Colonic mucosa (tissue), 4 donors: ENCODE results near the gene MEST. TPM values are rescaled to one million over a fixed set of nuclear protein-coding genes. Genes with fewer than 3 reads are reported as not detected.
"Not testable (repeated sequence)": the region's sequence is repeated elsewhere in the genome, so short reads cannot be mapped to it uniquely, and the experiment has no call there.

Experiments
- DNase-seq: peaks from one replicate; pipeline ENCODE4 v3.0.0-alpha.2; 2020
- H3K27ac ChIP-seq: fragments of 200-600 bp; one replicate; pipeline ENCODE4 v1.8.0; 2021
- H3K27me3 ChIP-seq: fragments of 200-600 bp; one replicate; pipeline ENCODE4 v1.8.0; 2021
- H3K36me3 ChIP-seq: fragments of 200-600 bp; one replicate; pipeline ENCODE4 v1.8.0; 2021
- H3K4me1 ChIP-seq: fragments of 200-600 bp; one replicate; pipeline ENCODE4 v1.8.0; 2021; ENCODE audit warnings: mild to moderate bottlenecking
- H3K4me3 ChIP-seq: fragments of 200-600 bp; one replicate; pipeline ENCODE4 v1.8.0; 2021
- H3K9ac ChIP-seq, 2 donors: one replicate each; pipeline ENCODE4 v1.7.0; 2013; ENCODE audit warnings: control low read depth in 2 of 2, low read depth in 2 of 2, low read length in 2 of 2
- H3K9me3 ChIP-seq: fragments of 200-600 bp; one replicate; pipeline ENCODE4 v1.8.0; 2021
- CTCF ChIP-seq: fragments of 200-600 bp; IDR thresholded peaks from one replicate; pipeline ENCODE4 v1.8.0; 2022; ENCODE audit warnings: antibody characterized with exemption, mild to moderate bottlenecking
- intact Hi-C: fragments of 100-400 bp; cut with DNase I; formaldehyde crosslinking; loops from one replicate; pipeline ENCODE4 v1.14.1; 2022
- total RNA-seq, 2 donors: library from RNA; stranded (reverse); fragmentation: NEBNext Ultra II Directional in 1 of 2; extraction: Animal tissue kit (Norgen Biotek cat#: 25700) in 1 of 2; gene quantifications; one replicate each; pipeline ENCODE4 v1.2.1, GENCODE V29; 2021
- donor health status: healthy.
- donor health status: DM: no; HTN: no; CAD: no.
- donor health status: DM: no; HTN: no; CAD: no.

MEST gene
- total RNA-seq, 2 donors from 2014 or later: 28.2 to 48.6 TPM

- no peaks in the 10 kb centered on the region for H3K27me3 ChIP-seq
- H3K9ac ChIP-seq: no peak overlapping the region
- H3K4me1 ChIP-seq: no peaks in the 10 kb centered on the region
- H3K9me3 ChIP-seq: no peaks in the 10 kb centered on the region
- H3K4me3 ChIP-seq: no peak overlapping the region
- DNase-seq: no peak
- no peaks in the 10 kb centered on the region for H3K36me3 ChIP-seq
- TF ChIP-seq CTCF: no peak
- intact Hi-C loops: no loop called here
- H3K27ac ChIP-seq: no peak overlapping the region
Observed at GRCh38 chr7:130515315-130516040, 23.6 kb downstream of the MEST start.

GRCh38 chr7:130521258-130521951 lies 29.5 kb downstream of the MEST start:
- intact Hi-C loops: no loop called here
- TF ChIP-seq CTCF: no peak
- no peaks in the 10 kb centered on the region for H3K36me3 ChIP-seq
- peaks cover 6% of the 10 kb centered on the region for H3K4me1 ChIP-seq
- no peak overlapping the region for H3K9ac ChIP-seq
- no peak overlapping the region for H3K27ac ChIP-seq
- H3K27me3 ChIP-seq: no peaks in the 10 kb centered on the region
- no peak overlapping the region for H3K4me3 ChIP-seq
- H3K9me3 ChIP-seq: no peaks in the 10 kb centered on the region
- no peak for DNase-seq

GRCh38 chr7:130523519-130524125 lies 31.7 kb downstream of the MEST start:
- intact Hi-C loops: not testable (repeated sequence)

GRCh38 chr7:130524628-130525027 lies 32.7 kb downstream of the MEST start:
- Histone ChIP-seq H3K27me3 (no peaks in the 10 kb centered on the region), H3K4me1 (peaks cover 6% of the 10 kb centered on the region), H3K4me3 (no peak overlapping the region), H3K9ac (no peak overlapping the region), H3K36me3 (no peaks in the 10 kb centered on the region), H3K27ac (no peak overlapping the region), H3K9me3 (no peaks in the 10 kb centered on the region)
- DNase-seq: no peak
- intact Hi-C loops: no loop called here
- TF ChIP-seq CTCF: no peak

More at GRCh38 chr7:130523519-130524125, 31.7 kb downstream of the MEST start:
- H3K27ac ChIP-seq, H3K4me3 ChIP-seq, H3K36me3 ChIP-seq, DNase-seq, H3K9ac ChIP-seq, H3K9me3 ChIP-seq, H3K4me1 ChIP-seq, H3K27me3 ChIP-seq: not testable (repeated sequence)

- H3K9me3 ChIP-seq, H3K4me3 ChIP-seq, H3K27me3 ChIP-seq, intact Hi-C loops, H3K36me3 ChIP-seq, H3K4me1 ChIP-seq, H3K27ac ChIP-seq, H3K9ac ChIP-seq, DNase-seq: not testable (repeated sequence)
Observed at GRCh38 chr7:130527752-130528355, 36.0 kb downstream of the MEST start.

- TF ChIP-seq CTCF: no peak
- no peak for DNase-seq
- intact Hi-C loops: no loop called here
- Histone ChIP-seq H3K4me1 (no peaks in the 10 kb centered on the region), H3K27ac (no peak overlapping the region), H3K4me3 (no peak overlapping the region), H3K27me3 (no peaks in the 10 kb centered on the region), H3K36me3 (no peaks in the 10 kb centered on the region), H3K9ac (no peak overlapping the region), H3K9me3 (no peaks in the 10 kb centered on the region)
Observed at GRCh38 chr7:130529417-130529816, 37.5 kb downstream of the MEST start.

GRCh38 chr7:130537894-130538293 lies 46.0 kb downstream of the MEST start:
- H3K36me3 ChIP-seq, H3K27ac ChIP-seq, intact Hi-C loops, H3K27me3 ChIP-seq, DNase-seq, H3K9me3 ChIP-seq, H3K4me1 ChIP-seq, H3K9ac ChIP-seq, H3K4me3 ChIP-seq: not testable (repeated sequence)

- H3K9ac ChIP-seq, H3K36me3 ChIP-seq, H3K27me3 ChIP-seq, intact Hi-C loops, H3K4me3 ChIP-seq, H3K27ac ChIP-seq, DNase-seq, H3K4me1 ChIP-seq, H3K9me3 ChIP-seq: not testable (repeated sequence)
Observed at GRCh38 chr7:130541287-130541686, 49.4 kb downstream of the MEST start.

GRCh38 chr7:130542297-130542696 lies 50.4 kb downstream of the MEST start:
- H3K27me3 ChIP-seq, H3K27ac ChIP-seq, H3K9me3 ChIP-seq, H3K36me3 ChIP-seq, H3K4me1 ChIP-seq, intact Hi-C loops, DNase-seq, H3K9ac ChIP-seq, H3K4me3 ChIP-seq: not testable (repeated sequence)
